Right atrium auricular region (tissue), 2 donors: ENCODE results near the gene ARID5B. TPM values are rescaled to one million over a fixed set of nuclear protein-coding genes. Genes with fewer than 3 reads are reported as not detected.

Source experiments
- DNase-seq: peaks from one replicate; pipeline ENCODE4 v3.0.0-alpha.2; 2019; ENCODE audit warnings: low spot score
- H3K27ac ChIP-seq, 2 donors: fragments of 200-600 bp; sonication (generic); 1 replicate in 1 of 2; 2 replicates in 1 of 2; pipeline ENCODE4 v1.5.1; 2016 to 2019
- H3K27me3 ChIP-seq, 2 donors: fragments of 200-600 bp; sonication (generic); one replicate each; pipeline versions ENCODE4 v1.5.1 to v1.6.0; 2017 to 2019
- H3K36me3 ChIP-seq: fragments of 200-600 bp; sonication (generic); one replicate; pipeline ENCODE4 v1.5.1; 2016
- H3K4me1 ChIP-seq, 2 donors: fragments of 200-600 bp; sonication (generic); one replicate each; pipeline versions ENCODE4 v1.5.1 to v1.6.0; 2017 to 2019
- H3K4me3 ChIP-seq, 2 donors: fragments of 200-600 bp; sonication (generic); 1 replicate in 1 of 2; 2 replicates in 1 of 2; pipeline ENCODE4 v1.5.1; 2017 to 2019; ENCODE audit warnings: mild to moderate bottlenecking in 1 of 2, moderate library complexity in 1 of 2
- H3K9me3 ChIP-seq, 2 donors: fragments of 200-600 bp; sonication (generic); one replicate each; pipeline ENCODE4 v1.5.1; 2019
- total RNA-seq, 2 donors: library from RNA; depleted of rRNA; stranded (reverse); fragments of >200 nt; gene quantifications; one replicate each; pipeline ENCODE4 v1.1.0, GENCODE V29; 2016
- TF ChIP-seq, protein P1 (sequence below), 2 donors: fragments of 200-600 bp; sonication (generic); IDR thresholded peaks; one replicate each; pipeline ENCODE4 v1.5.1; 2019; ENCODE audit warnings: antibody characterized with exemption in 2 of 2

The ARID5B gene
- total RNA-seq, 2 donors from 2014 or later, result 37.9 to 53.4 TPM

DNA sequence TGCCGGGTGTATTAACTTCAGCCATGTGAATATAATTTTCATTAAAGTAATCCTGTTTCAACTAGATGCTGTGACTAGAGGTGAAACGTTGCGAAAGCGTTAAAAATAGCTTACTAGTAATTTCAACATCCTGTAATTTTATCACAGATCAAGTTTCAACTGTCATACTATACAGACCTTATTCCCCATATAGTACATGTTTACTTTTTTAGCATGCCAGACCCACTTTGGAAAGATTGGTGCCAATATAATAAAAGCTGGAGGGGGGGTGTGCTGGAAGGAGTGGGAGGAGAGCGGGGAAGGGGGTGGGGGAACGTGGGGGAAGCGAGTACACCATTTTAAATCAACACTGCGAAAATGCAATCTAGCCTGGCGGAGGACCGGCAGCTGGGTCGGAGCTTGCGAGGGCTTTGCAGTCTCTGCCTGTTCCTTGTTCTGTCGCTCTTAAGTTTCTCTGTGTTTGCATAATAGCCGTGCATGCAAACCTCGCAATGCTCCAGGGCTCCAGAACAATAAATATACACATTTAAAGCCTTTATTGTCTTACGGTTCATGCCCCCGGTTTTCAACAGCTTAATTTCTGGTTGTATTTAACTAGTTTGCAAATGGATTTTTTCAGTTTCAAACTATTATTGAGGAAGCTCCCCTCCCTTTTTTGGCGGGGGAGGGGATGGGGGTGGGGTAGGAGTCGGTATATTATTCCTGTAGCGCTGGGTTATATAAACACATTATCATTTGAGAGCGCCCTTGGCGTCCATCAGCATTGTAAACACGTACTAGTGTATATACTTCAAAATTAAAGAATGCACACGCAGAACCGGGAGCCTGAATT, 1.3 kb upstream of the ARID5B start:
- TF ChIP-seq, protein P1, sequence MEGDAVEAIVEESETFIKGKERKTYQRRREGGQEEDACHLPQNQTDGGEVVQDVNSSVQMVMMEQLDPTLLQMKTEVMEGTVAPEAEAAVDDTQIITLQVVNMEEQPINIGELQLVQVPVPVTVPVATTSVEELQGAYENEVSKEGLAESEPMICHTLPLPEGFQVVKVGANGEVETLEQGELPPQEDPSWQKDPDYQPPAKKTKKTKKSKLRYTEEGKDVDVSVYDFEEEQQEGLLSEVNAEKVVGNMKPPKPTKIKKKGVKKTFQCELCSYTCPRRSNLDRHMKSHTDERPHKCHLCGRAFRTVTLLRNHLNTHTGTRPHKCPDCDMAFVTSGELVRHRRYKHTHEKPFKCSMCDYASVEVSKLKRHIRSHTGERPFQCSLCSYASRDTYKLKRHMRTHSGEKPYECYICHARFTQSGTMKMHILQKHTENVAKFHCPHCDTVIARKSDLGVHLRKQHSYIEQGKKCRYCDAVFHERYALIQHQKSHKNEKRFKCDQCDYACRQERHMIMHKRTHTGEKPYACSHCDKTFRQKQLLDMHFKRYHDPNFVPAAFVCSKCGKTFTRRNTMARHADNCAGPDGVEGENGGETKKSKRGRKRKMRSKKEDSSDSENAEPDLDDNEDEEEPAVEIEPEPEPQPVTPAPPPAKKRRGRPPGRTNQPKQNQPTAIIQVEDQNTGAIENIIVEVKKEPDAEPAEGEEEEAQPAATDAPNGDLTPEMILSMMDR (IDR thresholded peaks at IDR 0.05), result no peak

GRCh38 chr10:61901829-61902444, 438 bp downstream of the ARID5B start:
- Histone ChIP-seq H3K36me3 (no peaks in the 10 kb centered on the region), H3K4me1 (peaks cover 0 to 35% of the 10 kb centered on the region in 2 donors), H3K27ac (peak overlapping the region; percentile 95 to 96), H3K27me3 (no peaks in the 10 kb centered on the region), H3K9me3 (no peaks in the 10 kb centered on the region), H3K4me3 (peak overlapping the region; percentile 73 to 76)
- no peak for DNase-seq
- TF ChIP-seq, protein P1 (IDR thresholded peaks at IDR 0.05), result no peak

More for the DNA sequence above, 1.3 kb upstream of the ARID5B start:
- no peaks in the 10 kb centered on the region for H3K36me3 ChIP-seq
- no peaks in the 10 kb centered on the region for H3K27me3 ChIP-seq
- H3K27ac ChIP-seq, result peak overlapping the region; percentile 49 to 53
- H3K4me3 ChIP-seq, result peak overlapping the region; percentile 73 to 76
- DNase-seq, result no peak
- H3K4me1 ChIP-seq, result peaks cover 0 to 39% of the 10 kb centered on the region in 2 donors
- H3K9me3 ChIP-seq, result no peaks in the 10 kb centered on the region

- Histone ChIP-seq H3K27me3 (no peaks in the 10 kb centered on the region), H3K36me3 (no peaks in the 10 kb centered on the region), H3K27ac (peak overlapping the region; percentile 95 to 96), H3K9me3 (no peaks in the 10 kb centered on the region), H3K4me1 (peaks cover 0 to 28% of the 10 kb centered on the region in 2 donors), H3K4me3 (peak overlapping the region; percentile 73 to 76)
- peak; percentile 64 for DNase-seq
- TF ChIP-seq, protein P1 (IDR thresholded peaks at IDR 0.05), result peak in 1 of 2 donors; percentile 49
Observed at GRCh38 chr10:61902445-61903220, 1.1 kb downstream of the ARID5B start.

DNA sequence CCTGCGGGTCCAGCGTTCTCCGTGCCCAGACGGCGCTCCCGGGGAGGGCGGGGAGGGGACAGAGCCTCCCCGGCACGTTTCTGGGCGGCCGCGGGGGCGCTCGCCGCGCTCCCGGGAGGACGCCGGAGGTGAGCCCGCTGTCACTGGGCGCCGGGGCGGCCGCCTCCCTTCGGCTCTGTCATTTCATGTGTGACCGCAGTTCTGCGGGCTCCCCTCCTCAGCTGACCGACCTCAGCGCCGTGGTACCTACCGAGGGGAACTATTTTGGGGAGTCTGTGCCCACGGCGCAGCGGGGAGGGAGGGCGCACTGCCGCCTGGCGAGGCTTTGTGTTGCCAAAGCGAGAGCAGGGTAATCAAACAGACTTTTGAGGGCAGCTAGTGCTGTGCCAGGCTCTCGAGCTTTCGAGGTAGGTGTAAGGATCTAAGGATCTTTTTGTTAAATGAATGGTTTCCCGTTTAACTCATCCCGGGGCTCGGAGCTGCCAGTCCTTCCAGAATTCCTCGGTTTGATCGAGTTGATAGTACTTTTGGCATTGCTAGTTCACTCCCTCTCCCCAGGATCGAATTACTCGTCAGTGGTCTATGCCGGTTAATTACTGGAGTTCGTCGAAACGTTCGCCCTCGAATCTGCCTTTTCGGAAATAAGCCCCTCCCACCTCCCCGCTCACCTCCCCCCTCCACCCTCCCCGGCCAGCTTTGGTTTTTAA, 1.9 kb downstream of the ARID5B start:
- Histone ChIP-seq H3K27me3 (no peaks in the 10 kb centered on the region), H3K27ac (peak overlapping the region; percentile 95 to 96), H3K4me1 (peaks cover 0 to 20% of the 10 kb centered on the region in 2 donors), H3K36me3 (no peaks in the 10 kb centered on the region), H3K9me3 (no peaks in the 10 kb centered on the region), H3K4me3 (peak overlapping the region; percentile 73 to 76)
- no peak for DNase-seq
- TF ChIP-seq, protein P1 (IDR thresholded peaks at IDR 0.05), result peak in 1 of 2 donors; percentile 51

DNA sequence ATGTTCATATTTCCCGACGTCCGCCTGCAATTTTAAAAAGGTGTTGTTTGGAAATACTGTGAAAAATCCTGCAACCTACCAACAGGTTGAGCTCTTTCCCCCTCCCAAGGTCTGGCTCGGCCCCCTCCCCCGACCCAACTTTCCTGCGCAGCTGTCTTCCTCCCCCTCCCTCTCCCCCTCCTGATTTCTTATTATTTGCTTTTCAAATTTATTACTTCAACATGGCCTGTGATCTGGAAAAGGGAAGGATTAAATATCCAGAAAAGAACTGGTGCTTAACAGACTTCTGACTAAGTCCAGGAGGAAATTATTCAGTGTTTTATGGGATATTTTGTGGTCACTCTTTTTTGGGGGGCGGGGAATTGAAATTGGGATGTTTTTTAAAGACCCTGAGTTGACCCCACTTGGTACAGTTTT, 2.4 kb downstream of the ARID5B start:
- peak overlapping the region; percentile 73 to 76 for H3K4me3 ChIP-seq
- peak overlapping the region; percentile 95 to 96 for H3K27ac ChIP-seq
- TF ChIP-seq, protein P1 (IDR thresholded peaks at IDR 0.05), result no peak
- no peaks in the 10 kb centered on the region for H3K9me3 ChIP-seq
- H3K36me3 ChIP-seq, result no peaks in the 10 kb centered on the region
- peaks cover 0 to 20% of the 10 kb centered on the region in 2 donors for H3K4me1 ChIP-seq
- H3K27me3 ChIP-seq, result no peaks in the 10 kb centered on the region
- DNase-seq, result no peak
